Retinal pigment epithelial cell (primary cell): Measurements from ENCODE around the gene UGT1A10.
"Not testable (repeated sequence)": the region's sequence is repeated elsewhere in the genome, so short reads cannot be mapped to it uniquely, and the experiment has no call there.

Experiments
- DNase-seq: peaks from one replicate; pipeline ENCODE4 v3.0.0-alpha.2; 2010; ENCODE audit warnings: low read depth
- H3K4me3 ChIP-seq: 2 replicates; pipeline ENCODE4 v1.5.1; 2011; ENCODE audit warnings: mild to moderate bottlenecking, low read length, control low read depth, moderate library complexity
- CTCF ChIP-seq: conservative IDR thresholded peaks from 2 replicates; pipeline ENCODE4 v1.5.1; 2011; ENCODE audit warnings: low read depth, low read length, control low read depth, inconsistent platforms

UGT1A10 gene

GRCh38 chr2:233713262-233713615, 77.0 kb downstream of the UGT1A10 start:
- no peak for TF ChIP-seq CTCF
- no peak overlapping the region for H3K4me3 ChIP-seq
- no peak for DNase-seq

- H3K4me3 ChIP-seq: no peak overlapping the region
- DNase-seq: no peak
- TF ChIP-seq CTCF: no peak
These were observed 77.9 kb downstream of the UGT1A10 start for GRCh38 chr2:233714121-233714520.

GRCh38 chr2:233718552-233718951, 82.3 kb downstream of the UGT1A10 start, which contains the start of gene UGT1A4:
Gene UGT1A4 (plus strand): TSS chr2:233718736. CDS start chr2:233718821, 85 bp downstream.
- H3K4me3 ChIP-seq: no peak within 1 kb of the TSS
- DNase-seq: no peak
- TF ChIP-seq CTCF: no peak

GRCh38 chr2:233728723-233729301, 92.6 kb downstream of the UGT1A10 start, which contains the start of gene UGT1A3:
Gene UGT1A3 (plus strand): TSS chr2:233729042. CDS start chr2:233729127, 85 bp downstream.
- H3K4me3 ChIP-seq: no peak within 1 kb of the TSS
- no peak for TF ChIP-seq CTCF
- no peak for DNase-seq

GRCh38 chr2:233736868-233737653, 100.8 kb downstream of the UGT1A10 start:
- not testable (repeated sequence) for H3K4me3 ChIP-seq, DNase-seq

GRCh38 chr2:233740870-233741269, 104.6 kb downstream of the UGT1A10 start:
- DNase-seq: no peak
- TF ChIP-seq CTCF: no peak

GRCh38 chr2:233743464-233744259, 107.4 kb downstream of the UGT1A10 start:
- TF ChIP-seq CTCF: no peak
- no peak overlapping the region for H3K4me3 ChIP-seq
- no peak for DNase-seq

More at GRCh38 chr2:233740870-233741269, 104.6 kb downstream of the UGT1A10 start:
- no peak overlapping the region for H3K4me3 ChIP-seq
